ENCODE data around the gene SEMA3G.

DNA sequence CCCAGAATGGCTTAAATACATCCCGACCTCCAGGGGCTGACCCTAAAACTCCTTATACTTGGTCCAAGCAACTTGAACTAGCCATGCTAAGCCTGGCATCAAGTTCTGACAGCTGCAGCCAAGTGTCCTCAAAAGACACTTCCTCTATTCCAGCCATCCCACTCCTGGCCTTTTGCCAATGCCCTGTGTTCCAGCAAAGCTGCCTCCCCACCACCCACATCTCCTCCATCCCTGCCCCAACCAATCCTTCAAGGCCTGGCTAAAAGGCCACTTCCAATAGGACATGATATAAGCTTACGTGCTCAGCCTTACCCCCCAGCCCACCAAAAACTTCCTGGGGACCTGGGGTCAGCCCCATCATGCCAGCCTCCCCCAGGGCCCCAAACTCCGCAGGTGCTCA is 40.9 kb downstream of the SEMA3G start:
- TF ChIP-seq, protein P1, sequence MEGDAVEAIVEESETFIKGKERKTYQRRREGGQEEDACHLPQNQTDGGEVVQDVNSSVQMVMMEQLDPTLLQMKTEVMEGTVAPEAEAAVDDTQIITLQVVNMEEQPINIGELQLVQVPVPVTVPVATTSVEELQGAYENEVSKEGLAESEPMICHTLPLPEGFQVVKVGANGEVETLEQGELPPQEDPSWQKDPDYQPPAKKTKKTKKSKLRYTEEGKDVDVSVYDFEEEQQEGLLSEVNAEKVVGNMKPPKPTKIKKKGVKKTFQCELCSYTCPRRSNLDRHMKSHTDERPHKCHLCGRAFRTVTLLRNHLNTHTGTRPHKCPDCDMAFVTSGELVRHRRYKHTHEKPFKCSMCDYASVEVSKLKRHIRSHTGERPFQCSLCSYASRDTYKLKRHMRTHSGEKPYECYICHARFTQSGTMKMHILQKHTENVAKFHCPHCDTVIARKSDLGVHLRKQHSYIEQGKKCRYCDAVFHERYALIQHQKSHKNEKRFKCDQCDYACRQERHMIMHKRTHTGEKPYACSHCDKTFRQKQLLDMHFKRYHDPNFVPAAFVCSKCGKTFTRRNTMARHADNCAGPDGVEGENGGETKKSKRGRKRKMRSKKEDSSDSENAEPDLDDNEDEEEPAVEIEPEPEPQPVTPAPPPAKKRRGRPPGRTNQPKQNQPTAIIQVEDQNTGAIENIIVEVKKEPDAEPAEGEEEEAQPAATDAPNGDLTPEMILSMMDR (IDR thresholded peaks at IDR 0.05), result no peak
- no peak for TF ChIP-seq POLR2A (IDR thresholded peaks at IDR 0.05)

Data from heart left ventricle (tissue), 13 donors.